Measurements from ENCODE around the gene CD200R1.

CD200R1 gene

GRCh38 chr3:113018536-113019181, 43.8 kb upstream of the CD200R1 start:
- no peaks in the 10 kb centered on the region for H3F3A ChIP-seq (ENCODE audit: control insufficient read depth, insufficient read depth)
- H3K4me3 ChIP-seq (ENCODE audit: low read length): peak overlapping the region; percentile 91
- H3K79me2 ChIP-seq (ENCODE audit: control insufficient read depth, low read length): peaks cover 61% of the 10 kb centered on the region
- TF ChIP-seq EZH2phosphoT487 (IDR thresholded peaks at IDR 0.05; ENCODE audit: borderline replicate concordance, low read length): no peak
- TF ChIP-seq CTCF (IDR thresholded peaks at IDR 0.05; ENCODE audit: low read depth, low read length, poor library complexity, severe bottlenecking): no peak
- peak overlapping the region; percentile 89 for H3K4me2 ChIP-seq (ENCODE audit: low read length)
- peaks cover 21% of the 10 kb centered on the region for H3K4me1 ChIP-seq (ENCODE audit: control insufficient read depth, low read length)
- no peaks in the 10 kb centered on the region for H3K27me3 ChIP-seq (ENCODE audit: control insufficient read depth, low read length)
- no peaks in the 10 kb centered on the region for H3K9me2 ChIP-seq (replicated peaks; ENCODE audit: control insufficient read depth, low read length)
- H4K20me1 ChIP-seq (ENCODE audit: control insufficient read depth, insufficient read depth, low read depth, low read length): no peaks in the 10 kb centered on the region
- no peaks in the 10 kb centered on the region for H3K9me3 ChIP-seq (ENCODE audit: control insufficient read depth, insufficient read depth, low read length)
- peaks cover 45% of the 10 kb centered on the region for H3K36me3 ChIP-seq (ENCODE audit: control insufficient read depth, low read length)
- H3K27ac ChIP-seq (ENCODE audit: low read depth, low read length): peak overlapping the region; percentile 52; the same call in 1 of the 2 replicates

GRCh38 chr3:113013593-113013992, 38.7 kb upstream of the CD200R1 start:
- no peak overlapping the region for H3K27ac ChIP-seq (ENCODE audit: low read depth, low read length)
- H4K20me1 ChIP-seq (ENCODE audit: control insufficient read depth, insufficient read depth, low read depth, low read length): no peaks in the 10 kb centered on the region; the same call in 1 of the 2 replicates
- no peaks in the 10 kb centered on the region for H3F3A ChIP-seq (ENCODE audit: control insufficient read depth, insufficient read depth)
- H3K79me2 ChIP-seq (ENCODE audit: control insufficient read depth, low read length): peaks cover 64% of the 10 kb centered on the region
- no peak for TF ChIP-seq EZH2phosphoT487 (IDR thresholded peaks at IDR 0.05; ENCODE audit: borderline replicate concordance, low read length)
- TF ChIP-seq CTCF (IDR thresholded peaks at IDR 0.05; ENCODE audit: low read depth, low read length, poor library complexity, severe bottlenecking): no peak
- H3K4me1 ChIP-seq (ENCODE audit: control insufficient read depth, low read length): peaks cover 10% of the 10 kb centered on the region
- H3K36me3 ChIP-seq (ENCODE audit: control insufficient read depth, low read length): peaks cover 88% of the 10 kb centered on the region
- no peaks in the 10 kb centered on the region for H3K9me3 ChIP-seq (ENCODE audit: control insufficient read depth, insufficient read depth, low read length)
- H3K4me3 ChIP-seq (ENCODE audit: low read length): no peak overlapping the region
- no peaks in the 10 kb centered on the region for H3K9me2 ChIP-seq (replicated peaks; ENCODE audit: control insufficient read depth, low read length)
- H3K4me2 ChIP-seq (ENCODE audit: low read length): no peak overlapping the region
- H3K27me3 ChIP-seq (ENCODE audit: control insufficient read depth, low read length): no peaks in the 10 kb centered on the region

- H3F3A ChIP-seq (ENCODE audit: control insufficient read depth, insufficient read depth): no peaks in the 10 kb centered on the region
- H4K20me1 ChIP-seq (ENCODE audit: control insufficient read depth, insufficient read depth, low read depth, low read length): no peaks in the 10 kb centered on the region; the same call in 1 of the 2 replicates
- no peaks in the 10 kb centered on the region for H3K4me1 ChIP-seq (ENCODE audit: control insufficient read depth, low read length)
- peaks cover 19% of the 10 kb centered on the region for H3K79me2 ChIP-seq (ENCODE audit: control insufficient read depth, low read length)
- H3K27ac ChIP-seq (ENCODE audit: low read depth, low read length): no peak overlapping the region
- H3K4me2 ChIP-seq (ENCODE audit: low read length): no peak overlapping the region
- no peaks in the 10 kb centered on the region for H3K9me2 ChIP-seq (replicated peaks; ENCODE audit: control insufficient read depth, low read length)
- H3K36me3 ChIP-seq (ENCODE audit: control insufficient read depth, low read length): peaks cover 98% of the 10 kb centered on the region
- H3K4me3 ChIP-seq (ENCODE audit: low read length): no peak overlapping the region
- H3K9me3 ChIP-seq (ENCODE audit: control insufficient read depth, insufficient read depth, low read length): no peaks in the 10 kb centered on the region
- no peaks in the 10 kb centered on the region for H3K27me3 ChIP-seq (ENCODE audit: control insufficient read depth, low read length)
- TF ChIP-seq CTCF (IDR thresholded peaks at IDR 0.05; ENCODE audit: low read depth, low read length, poor library complexity, severe bottlenecking) (no peak), EZH2phosphoT487 (IDR thresholded peaks at IDR 0.05; ENCODE audit: borderline replicate concordance, low read length) (no peak)
Observed at GRCh38 chr3:113008117-113008516, 33.2 kb upstream of the CD200R1 start.

Measured in DOHH2 (cell line).